ENCODE data around the gene ITGA2B. TPM values are rescaled to one million over a fixed set of nuclear protein-coding genes. Genes with fewer than 3 reads are reported as not detected.
"Not testable (repeated sequence)": the region's sequence is repeated elsewhere in the genome, so short reads cannot be mapped to it uniquely, and the experiment has no call there.

ITGA2B gene
- total and polyA plus RNA-seq, 2 donors = 0.56 to 2.3 TPM

DNA sequence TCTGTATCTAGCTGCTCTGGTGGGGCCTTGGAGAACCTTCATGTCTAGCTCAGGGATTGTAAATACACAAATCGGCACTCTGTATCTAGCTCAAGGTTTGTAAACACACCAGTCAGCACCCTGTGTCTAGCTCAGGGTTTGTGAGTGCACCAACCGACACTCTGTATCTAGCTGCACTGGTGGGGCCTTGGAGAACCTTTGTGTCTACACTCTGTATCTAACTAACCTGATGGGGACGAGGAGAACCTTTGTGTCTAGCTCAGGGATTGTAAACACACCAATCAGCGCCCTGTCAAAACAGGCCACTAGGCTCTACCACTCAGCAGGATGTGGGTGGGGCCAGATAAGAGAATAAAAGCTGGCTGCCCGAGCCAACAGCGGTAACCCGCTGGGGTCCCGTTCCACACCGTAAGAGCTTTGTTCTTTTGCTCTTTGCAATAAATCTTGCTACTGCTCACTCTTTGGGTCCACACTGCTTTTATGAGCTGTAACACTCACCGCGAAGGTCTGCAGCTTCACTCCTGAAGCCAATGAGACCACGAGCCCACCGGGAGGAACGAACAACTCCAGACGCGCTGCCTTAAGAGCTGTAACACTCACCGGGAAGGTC lies 19.9 kb downstream of the ITGA2B start:
- not testable (repeated sequence) for H3K36me3 ChIP-seq (ENCODE audit: insufficient read depth); DNase-seq (ENCODE audit: extremely low spot score); H3K4me3 ChIP-seq (ENCODE audit: low read depth, low read length); H3K4me1 ChIP-seq (ENCODE audit: insufficient read depth); H3K27ac ChIP-seq (ENCODE audit: low read depth)
- 30% methylated on average over 17 of the region's 17 CpGs for WGBS

DNA sequence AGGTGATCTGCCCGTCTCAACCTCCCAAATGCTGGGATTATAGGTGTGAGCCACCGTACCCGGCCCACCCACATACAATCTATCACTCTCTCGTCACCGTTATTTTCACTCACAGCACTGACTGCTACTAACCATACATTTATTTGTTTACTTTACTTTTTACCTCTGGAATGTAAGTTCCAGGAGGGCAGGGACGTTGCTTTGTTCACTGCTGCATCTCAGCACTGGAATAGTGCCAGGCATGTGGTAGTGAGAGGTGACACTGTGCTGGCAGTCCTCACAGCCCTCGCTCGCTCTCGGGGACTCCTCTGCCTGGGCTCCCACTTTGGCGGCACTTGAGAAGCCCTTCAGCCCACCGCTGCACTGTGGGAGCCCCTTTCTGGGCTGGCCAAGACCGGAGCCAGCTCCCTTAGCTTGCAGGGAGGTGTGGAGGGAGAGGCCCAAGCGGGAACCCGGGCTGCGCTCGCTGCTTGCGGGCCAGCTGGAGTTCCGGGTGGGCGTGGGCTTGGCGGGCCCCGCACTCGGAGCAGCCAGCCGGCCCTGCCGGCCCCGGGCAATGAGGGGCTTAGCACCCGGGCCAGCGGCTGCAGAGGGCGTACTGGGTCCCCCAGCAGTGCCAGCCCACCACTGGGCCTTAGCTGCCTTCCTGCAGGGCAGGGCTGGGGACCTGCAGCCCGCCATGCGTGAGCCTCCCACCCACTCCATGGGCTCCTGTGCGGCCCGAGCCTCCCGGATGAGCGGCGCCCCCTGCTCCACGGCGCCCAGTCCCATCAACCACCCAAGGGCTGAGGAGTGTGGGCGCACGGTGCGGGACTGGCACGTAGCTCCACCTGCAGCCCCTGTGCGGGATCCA lies 20.8 kb downstream of the ITGA2B start:
- not testable (repeated sequence) for H3K36me3 ChIP-seq (ENCODE audit: insufficient read depth); H3K27ac ChIP-seq (ENCODE audit: low read depth); H3K4me1 ChIP-seq (ENCODE audit: insufficient read depth); DNase-seq (ENCODE audit: extremely low spot score); H3K4me3 ChIP-seq (ENCODE audit: low read depth, low read length)
- 92% methylated on average over 42 of the region's 42 CpGs for WGBS

DNA sequence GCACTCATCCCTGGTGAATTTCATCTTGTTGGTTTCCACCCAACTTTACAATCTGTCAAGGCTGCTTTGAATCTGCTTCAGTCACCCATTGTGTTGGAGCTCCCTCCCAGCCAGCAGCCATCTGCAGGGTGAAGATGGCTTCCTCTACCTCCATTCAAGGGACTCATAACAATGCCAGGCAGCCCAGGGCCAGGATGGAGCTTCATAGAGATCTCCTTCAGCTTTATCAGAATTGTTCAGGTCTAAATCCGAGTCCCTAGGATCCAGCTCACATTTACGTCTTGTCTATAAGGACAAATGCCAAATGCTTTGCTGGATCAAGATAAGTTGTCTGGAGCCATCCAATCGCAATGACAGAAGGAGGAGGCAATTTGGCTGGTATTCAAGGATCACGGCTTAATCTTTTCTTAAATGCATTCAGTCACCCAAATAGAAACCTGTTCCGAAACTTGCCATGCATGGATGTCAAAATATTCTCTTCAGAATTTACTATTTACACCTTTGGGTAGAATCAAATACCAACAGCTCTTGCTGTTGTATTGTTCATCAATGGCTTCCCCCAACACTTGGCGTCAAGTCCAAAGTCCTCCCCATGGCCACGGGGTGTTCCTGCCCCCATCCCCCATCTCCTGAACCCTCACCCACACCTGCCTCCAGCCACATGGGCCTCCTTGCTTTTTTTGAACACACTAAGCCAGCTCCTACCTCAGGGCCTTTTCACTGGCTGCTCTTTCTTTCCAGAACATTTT lies 22.0 kb downstream of the ITGA2B start:
- 47% methylated on average over 7 of the region's 7 CpGs for WGBS
- H3K4me1 ChIP-seq (ENCODE audit: insufficient read depth) = no peaks in the 10 kb centered on the region
- no peak overlapping the region for H3K4me3 ChIP-seq (ENCODE audit: low read depth, low read length)
- no peak for DNase-seq (ENCODE audit: extremely low spot score)
- H3K27ac ChIP-seq (ENCODE audit: low read depth) = no peak overlapping the region
- H3K36me3 ChIP-seq (ENCODE audit: insufficient read depth) = no peaks in the 10 kb centered on the region

DNA sequence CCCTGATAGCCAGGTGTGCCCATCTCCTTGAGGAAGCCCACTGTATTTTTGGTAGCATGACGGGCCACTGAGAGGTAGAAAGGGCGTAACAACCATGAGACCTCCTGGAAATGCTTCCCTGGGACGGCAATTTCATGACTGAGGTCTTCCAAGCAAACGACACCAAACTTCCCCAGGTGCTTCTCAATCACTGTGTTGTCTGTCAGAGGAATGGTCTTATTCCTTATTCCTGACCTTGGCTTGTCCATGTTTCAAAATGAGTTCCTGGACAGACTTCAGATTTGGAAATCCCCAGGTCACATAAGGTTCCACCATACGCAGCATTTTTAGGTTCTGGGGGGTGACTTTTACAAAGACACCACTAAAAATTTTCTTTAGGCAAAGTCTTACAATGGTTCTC lies 24.4 kb downstream of the ITGA2B start:
- not testable (repeated sequence) for H3K27ac ChIP-seq (ENCODE audit: low read depth); H3K4me1 ChIP-seq (ENCODE audit: insufficient read depth); H3K36me3 ChIP-seq (ENCODE audit: insufficient read depth); H3K4me3 ChIP-seq (ENCODE audit: low read depth, low read length); DNase-seq (ENCODE audit: extremely low spot score)
- 90% methylated on average over 5 of the region's 5 CpGs for WGBS

DNA sequence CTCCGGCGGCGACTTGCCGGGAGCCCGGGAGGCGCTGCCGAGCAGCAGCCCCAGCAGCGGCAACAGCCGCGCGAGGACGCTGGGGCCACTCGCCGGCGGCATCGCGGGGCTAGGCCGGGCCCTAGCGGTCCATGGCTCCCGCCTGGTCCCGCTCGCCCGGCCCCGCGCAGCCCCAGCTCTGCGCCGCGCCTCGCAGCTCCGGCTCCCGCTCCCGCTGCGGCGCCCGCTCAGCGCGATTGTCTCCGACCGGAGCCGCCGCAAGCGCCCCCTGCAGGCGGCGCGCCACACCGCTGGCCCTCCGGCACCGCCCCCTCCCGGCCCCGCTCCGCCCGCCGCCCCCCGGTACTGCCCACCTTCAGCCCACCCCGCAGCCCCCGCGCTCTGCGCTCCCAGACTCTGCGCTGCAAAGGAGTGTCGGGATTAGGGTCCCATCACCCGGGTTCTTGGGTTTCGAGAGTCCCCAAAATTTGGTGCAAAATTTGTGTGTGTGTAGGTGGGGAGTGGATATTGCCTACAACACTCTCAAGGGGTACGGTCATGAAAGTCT lies 25.8 kb downstream of the ITGA2B start, which contains the start of gene FAM171A2:
TSS of gene FAM171A2 (minus strand) at position 241 of the 547 bp plus-strand sequence. CDS start at position 102, 139 bp downstream.
- H3K4me3 ChIP-seq (ENCODE audit: low read depth, low read length) = peak within 1 kb of the TSS; percentile 61
- no peak within 1 kb of the TSS for H3K27ac ChIP-seq (ENCODE audit: low read depth)
- H3K36me3 ChIP-seq (ENCODE audit: insufficient read depth) = no peaks in the 10 kb centered on the region
- DNase-seq (ENCODE audit: extremely low spot score) = no peak
- H3K4me1 ChIP-seq (ENCODE audit: insufficient read depth) = no peaks in the 10 kb centered on the region
- under 1% methylated on average over 63 of the region's 63 CpGs for WGBS

DNA sequence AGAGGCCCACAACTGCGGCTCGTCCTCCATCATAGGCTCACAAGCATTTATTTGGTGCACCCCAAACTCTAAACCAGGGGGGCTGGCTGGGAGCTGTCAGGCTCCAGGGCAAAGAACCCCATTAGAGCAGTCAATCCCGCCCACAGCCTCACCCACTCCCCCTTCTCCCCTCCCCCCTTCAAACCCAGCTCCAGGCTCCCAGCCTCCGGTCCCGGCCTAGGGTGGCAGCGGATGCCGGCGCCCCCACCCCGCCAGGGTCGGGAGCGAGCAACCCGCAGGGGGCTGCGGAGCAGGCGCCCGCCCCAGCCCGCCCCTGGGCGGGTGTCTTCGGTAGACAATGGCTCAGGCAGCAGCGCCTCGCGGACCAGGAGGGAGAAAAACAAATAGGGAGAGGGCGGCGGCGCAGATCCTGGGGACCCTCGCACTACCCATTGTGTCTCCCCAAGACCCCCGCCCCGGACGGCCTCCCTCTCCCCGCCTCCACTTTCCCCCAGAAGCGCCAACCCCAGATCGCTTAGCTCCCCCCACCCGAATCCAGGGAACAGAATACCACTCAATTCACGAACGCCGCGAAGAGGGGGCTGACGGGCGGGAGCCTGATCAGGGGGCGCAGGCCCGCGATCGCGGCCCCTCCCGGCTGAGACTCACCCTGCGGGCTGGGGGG lies 26.4 kb downstream of the ITGA2B start:
- no peaks in the 10 kb centered on the region for H3K4me1 ChIP-seq (ENCODE audit: insufficient read depth)
- H3K4me3 ChIP-seq (ENCODE audit: low read depth, low read length) = peak overlapping the region; percentile 61
- WGBS = 1% methylated on average over 45 of the region's 45 CpGs
- no peak for DNase-seq (ENCODE audit: extremely low spot score)
- H3K36me3 ChIP-seq (ENCODE audit: insufficient read depth) = no peaks in the 10 kb centered on the region
- no peak overlapping the region for H3K27ac ChIP-seq (ENCODE audit: low read depth)

DNA sequence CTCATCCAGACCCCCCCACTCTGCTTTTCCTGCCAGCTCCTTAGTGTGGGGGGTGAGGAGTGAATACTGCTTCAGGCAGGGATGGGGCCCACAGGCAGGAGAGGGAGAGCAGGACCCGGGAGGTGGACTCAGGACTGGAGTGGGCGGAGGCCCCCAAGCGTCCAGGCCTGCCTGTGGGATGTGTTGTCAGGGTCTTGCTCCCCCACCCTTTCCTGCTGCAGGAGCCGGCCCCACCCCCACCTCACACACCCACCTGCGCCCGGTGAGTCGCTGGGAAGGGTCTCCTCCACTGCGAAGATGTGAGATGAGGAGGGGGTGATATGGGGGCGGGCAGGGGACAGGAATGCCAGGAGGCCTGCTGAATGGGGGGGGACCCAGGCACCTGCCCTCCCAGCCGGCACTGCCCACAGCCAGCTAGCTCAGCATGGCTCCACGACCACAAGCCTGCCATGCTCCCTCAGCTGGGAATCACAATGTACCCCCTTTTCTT lies 26.9 kb downstream of the ITGA2B start:
- DNase-seq (ENCODE audit: extremely low spot score) = no peak
- H3K36me3 ChIP-seq (ENCODE audit: insufficient read depth) = no peaks in the 10 kb centered on the region
- no peaks in the 10 kb centered on the region for H3K4me1 ChIP-seq (ENCODE audit: insufficient read depth)
- no peak overlapping the region for H3K27ac ChIP-seq (ENCODE audit: low read depth)
- 19% methylated on average over 11 of the region's 11 CpGs for WGBS
- H3K4me3 ChIP-seq (ENCODE audit: low read depth, low read length) = no peak overlapping the region

DNA sequence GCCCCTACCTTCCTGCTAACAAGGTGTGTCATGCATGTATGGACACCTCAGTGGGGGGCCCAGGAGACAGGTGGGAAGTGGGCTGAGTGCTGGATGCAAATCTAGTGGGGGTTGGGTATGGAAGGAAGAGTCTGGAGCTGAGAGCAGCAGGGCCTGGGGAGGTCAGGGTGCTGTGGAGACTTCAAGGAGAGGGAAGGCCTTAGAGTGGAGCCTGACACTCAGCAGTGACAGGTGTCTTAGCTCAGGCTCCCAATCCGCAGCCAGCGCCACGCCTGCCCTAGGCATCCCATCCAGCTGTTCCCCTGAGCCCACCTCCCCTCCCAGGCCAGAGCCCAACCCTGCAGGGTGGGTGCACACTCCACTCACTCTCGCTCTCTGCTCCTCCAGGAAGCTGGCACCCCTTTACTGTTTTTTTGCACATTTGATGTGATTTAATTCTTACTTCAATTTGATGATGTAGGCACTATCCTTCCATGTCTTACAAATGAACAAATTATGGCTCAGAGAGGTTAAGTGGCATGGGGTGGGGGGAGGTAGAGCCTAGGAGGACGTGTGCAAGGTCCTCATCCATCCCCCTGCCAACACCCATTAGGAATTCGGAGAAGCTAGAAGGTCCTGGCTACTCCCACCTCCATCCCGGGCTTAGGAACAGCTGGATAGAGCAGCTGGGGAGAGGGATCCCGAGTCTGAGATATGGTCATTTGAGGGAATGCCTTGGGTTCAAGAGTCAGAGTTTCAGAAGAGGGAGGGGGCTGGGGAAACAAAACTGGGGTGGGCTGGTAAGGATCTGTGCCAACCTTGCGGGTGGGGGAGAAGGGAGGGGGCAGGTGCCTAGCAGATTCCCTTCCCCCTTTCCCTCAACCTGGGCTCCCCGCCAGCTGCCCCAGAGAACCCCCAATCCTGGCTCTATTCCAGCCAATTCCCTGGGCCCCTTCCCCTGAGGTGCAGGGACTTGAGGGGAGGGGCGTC lies 27.9 kb downstream of the ITGA2B start:
- no peak for DNase-seq (ENCODE audit: extremely low spot score)
- Histone ChIP-seq H3K27ac (ENCODE audit: low read depth) (no peak overlapping the region), H3K36me3 (ENCODE audit: insufficient read depth) (no peaks in the 10 kb centered on the region), H3K4me1 (ENCODE audit: insufficient read depth) (no peaks in the 10 kb centered on the region), H3K4me3 (ENCODE audit: low read depth, low read length) (no peak overlapping the region)
- WGBS = 48% methylated on average over 11 of the region's 11 CpGs

DNA sequence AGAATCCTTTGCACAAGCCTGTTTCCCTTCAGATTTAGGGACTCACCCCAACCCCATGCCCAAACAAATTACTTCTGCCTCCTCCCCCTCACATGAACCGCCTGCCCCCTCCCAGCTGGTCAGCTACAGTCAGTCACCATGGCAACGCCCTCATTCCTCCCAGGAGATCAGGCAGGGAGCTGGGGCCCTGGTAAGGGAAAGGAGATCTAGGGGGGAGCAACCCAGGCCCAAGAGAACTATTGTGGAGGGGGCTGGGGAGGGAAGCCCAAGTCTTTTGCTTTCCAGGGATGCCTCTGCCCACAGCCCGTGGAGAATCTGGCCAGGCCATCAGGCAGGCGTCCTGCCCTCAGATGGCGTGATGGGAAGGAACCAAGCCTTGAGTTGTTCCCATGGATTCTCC lies 28.6 kb downstream of the ITGA2B start:
- 38% methylated on average over 5 of the region's 5 CpGs for WGBS
- Histone ChIP-seq H3K36me3 (ENCODE audit: insufficient read depth) (no peaks in the 10 kb centered on the region), H3K27ac (ENCODE audit: low read depth) (no peak overlapping the region), H3K4me3 (ENCODE audit: low read depth, low read length) (no peak overlapping the region), H3K4me1 (ENCODE audit: insufficient read depth) (no peaks in the 10 kb centered on the region)
- DNase-seq (ENCODE audit: extremely low spot score) = no peak

DNA sequence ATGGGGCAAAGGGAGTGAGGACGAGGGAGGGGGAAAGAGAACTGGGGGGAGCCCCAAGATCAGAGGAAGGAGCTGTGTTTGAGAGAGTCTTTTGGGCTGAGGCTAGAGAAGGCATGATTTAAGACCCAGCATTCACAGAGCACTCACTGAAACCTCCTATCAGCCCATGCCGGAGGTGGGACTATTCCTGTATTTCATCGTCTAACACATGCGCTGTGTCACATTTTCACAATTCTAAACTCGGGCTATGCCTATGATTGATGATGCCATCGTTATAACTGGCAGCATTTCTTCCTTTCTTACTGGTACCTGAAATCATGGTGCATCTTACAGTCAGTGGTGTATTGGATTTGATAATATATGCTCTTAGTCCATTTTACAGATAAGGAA lies 29.3 kb downstream of the ITGA2B start:
- H3K36me3 ChIP-seq (ENCODE audit: insufficient read depth) = no peaks in the 10 kb centered on the region
- no peak overlapping the region for H3K4me3 ChIP-seq (ENCODE audit: low read depth, low read length)
- H3K4me1 ChIP-seq (ENCODE audit: insufficient read depth) = no peaks in the 10 kb centered on the region
- 55% methylated on average over 6 of the region's 6 CpGs for WGBS
- DNase-seq (ENCODE audit: extremely low spot score) = no peak
- H3K27ac ChIP-seq (ENCODE audit: low read depth) = no peak overlapping the region

DNA sequence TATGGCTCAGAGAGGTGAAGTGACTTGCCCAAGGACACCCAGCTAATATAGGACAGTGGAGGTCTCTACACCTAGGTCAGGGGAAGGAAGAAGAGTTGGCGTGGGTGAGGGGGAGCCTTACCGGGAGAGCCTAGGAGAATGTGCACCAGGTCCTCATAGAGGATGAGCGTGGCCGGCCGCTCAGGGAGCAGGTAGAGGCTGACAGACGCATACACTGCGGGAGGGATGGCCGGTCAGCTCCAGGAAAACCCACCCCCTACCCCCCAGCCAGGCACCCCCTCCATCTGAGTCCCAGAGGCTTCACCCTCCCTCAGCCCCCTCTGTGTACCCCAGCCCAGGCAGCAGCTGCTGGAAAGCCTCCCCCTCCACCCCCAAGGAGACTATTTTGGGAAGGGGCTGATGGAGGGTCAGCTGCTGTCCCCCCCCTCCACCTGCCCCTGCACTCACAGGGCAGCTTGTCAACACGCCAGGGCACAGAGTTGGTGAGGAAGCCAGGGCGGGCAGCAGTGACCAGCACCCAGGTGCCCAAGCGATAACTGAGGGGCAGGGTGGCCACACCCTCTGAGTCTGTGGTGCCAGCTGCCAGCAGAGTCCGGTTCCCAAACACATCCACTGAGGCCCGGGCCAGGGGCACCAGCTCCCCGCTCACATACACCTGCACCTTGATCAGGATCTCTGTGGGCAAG lies 29.8 kb downstream of the ITGA2B start:
- DNase-seq (ENCODE audit: extremely low spot score) = no peak
- 87% methylated on average over 14 of the region's 14 CpGs for WGBS
- H3K4me1 ChIP-seq (ENCODE audit: insufficient read depth) = no peaks in the 10 kb centered on the region
- H3K4me3 ChIP-seq (ENCODE audit: low read depth, low read length) = no peak overlapping the region
- H3K27ac ChIP-seq (ENCODE audit: low read depth) = no peak overlapping the region
- H3K36me3 ChIP-seq (ENCODE audit: insufficient read depth) = no peaks in the 10 kb centered on the region

DNA sequence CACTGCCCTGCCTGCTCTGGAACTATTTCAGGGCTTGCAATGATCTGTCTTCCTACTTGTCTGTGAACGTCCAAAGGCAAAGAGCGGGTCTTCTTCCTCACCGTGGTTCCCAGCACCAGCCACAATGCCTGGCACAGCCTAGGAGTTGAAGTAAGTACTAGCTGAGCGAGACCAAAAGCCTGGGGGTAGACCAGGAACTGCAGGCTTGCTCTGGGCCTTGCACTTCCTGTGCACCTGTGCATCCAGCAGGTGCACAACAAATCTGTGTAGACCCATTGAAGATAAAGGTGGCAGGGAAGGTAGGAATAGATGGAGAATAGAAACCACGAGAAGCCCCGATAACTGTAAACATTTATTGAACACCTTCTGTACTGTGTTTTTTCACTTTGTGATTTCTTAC lies 30.4 kb downstream of the ITGA2B start:
- DNase-seq (ENCODE audit: extremely low spot score) = no peak
- Histone ChIP-seq H3K4me3 (ENCODE audit: low read depth, low read length) (no peak overlapping the region), H3K4me1 (ENCODE audit: insufficient read depth) (no peaks in the 10 kb centered on the region), H3K27ac (ENCODE audit: low read depth) (no peak overlapping the region), H3K36me3 (ENCODE audit: insufficient read depth) (no peaks in the 10 kb centered on the region)
- WGBS = 80% methylated on average over 6 of the region's 6 CpGs
